Cardiac muscle cell (in vitro differentiated cells and primary cell): ENCODE data around the gene BMPR1A. TPM values are rescaled to one million over a fixed set of nuclear protein-coding genes. Genes with fewer than 3 reads are reported as not detected.

ENCODE experiments used
- DNase-seq, 2 donors: peaks; one replicate each; pipeline versions ENCODE4 v3.0.0 to v3.0.0-alpha.2; 2010 to 2017; ENCODE audit warnings: low read depth in 1 of 2, low spot score in 1 of 2
- H3K27ac ChIP-seq: fragments of 200-600 bp; sonication (generic); 2 replicates; pipeline ENCODE4 v1.5.1; 2016
- H3K27me3 ChIP-seq: fragments of 200-600 bp; sonication (generic); 2 replicates; pipeline ENCODE4 v1.6.0; 2016; ENCODE audit warnings: control low read depth
- H3K36me3 ChIP-seq: fragments of 200-600 bp; sonication (generic); 2 replicates; pipeline ENCODE4 v1.5.1; 2016; ENCODE audit warnings: control low read depth
- H3K4me1 ChIP-seq: fragments of 200-600 bp; sonication (generic); 2 replicates; pipeline ENCODE4 v1.8.1; 2017; ENCODE audit warnings: low read depth, mild to moderate bottlenecking, mixed run types
- H3K4me3 ChIP-seq: fragments of 200-600 bp; sonication (generic); 2 replicates; pipeline ENCODE4 v1.5.1; 2016; ENCODE audit warnings: mild to moderate bottlenecking
- H3K9me3 ChIP-seq: fragments of 200-600 bp; sonication (generic); 2 replicates; pipeline ENCODE4 v1.5.1; 2017; ENCODE audit warnings: low read depth, mild to moderate bottlenecking, control low read depth
- CTCF ChIP-seq: IDR thresholded peaks from 2 replicates; pipeline ENCODE4 v1.5.1; 2012; ENCODE audit warnings: low read depth, mild to moderate bottlenecking, low read length
- polyA plus RNA-seq: library from polyadenylated mRNA; unstranded; fragments of >200 nt; fragmentation: Nextera tagmentation; extraction: Ambion mirVana; gene quantifications from 2 replicates; pipeline ENCODE4 v1.2.1, GENCODE V29; 2016
- total RNA-seq: library from RNA; depleted of rRNA; stranded (reverse); fragments of >200 nt; gene quantifications from 2 replicates; pipeline ENCODE4 v1.2.3, GENCODE V29; 2016

BMPR1A gene
- total and polyA plus RNA-seq, 2 experiments from 2014 or later: 35.6 to 39.4 TPM

- Histone ChIP-seq H3K9me3 (no peaks in the 10 kb centered on the region), H3K4me1 (no peaks in the 10 kb centered on the region), H3K36me3 (peaks cover 72% of the 10 kb centered on the region), H3K27me3 (no peaks in the 10 kb centered on the region), H3K4me3 (no peak overlapping the region), H3K27ac (peak overlapping the region; percentile 99)
- TF ChIP-seq CTCF: no peak
- DNase-seq: no peak
Observed at GRCh38 chr10:86725980-86726676, 30.3 kb upstream of the BMPR1A start.

GRCh38 chr10:86726677-86726999, 29.8 kb upstream of the BMPR1A start:
- Histone ChIP-seq H3K4me3 (no peak overlapping the region), H3K4me1 (peaks cover 2% of the 10 kb centered on the region), H3K36me3 (peaks cover 67% of the 10 kb centered on the region), H3K9me3 (no peaks in the 10 kb centered on the region), H3K27me3 (no peaks in the 10 kb centered on the region), H3K27ac (peak overlapping the region; percentile 99)
- DNase-seq: no peak
- no peak for TF ChIP-seq CTCF

- no peak for TF ChIP-seq CTCF
- Histone ChIP-seq H3K27ac (peak overlapping the region; percentile 99), H3K27me3 (no peaks in the 10 kb centered on the region), H3K4me3 (no peak overlapping the region), H3K9me3 (no peaks in the 10 kb centered on the region), H3K36me3 (peaks cover 65% of the 10 kb centered on the region), H3K4me1 (peaks cover 8% of the 10 kb centered on the region)
- DNase-seq: no peak
Observed at GRCh38 chr10:86727470-86727869, 28.9 kb upstream of the BMPR1A start.

GRCh38 chr10:86728056-86728455, 28.4 kb upstream of the BMPR1A start:
- H3K9me3 ChIP-seq: no peaks in the 10 kb centered on the region
- peaks cover 65% of the 10 kb centered on the region for H3K36me3 ChIP-seq
- no peak overlapping the region for H3K4me3 ChIP-seq
- peaks cover 14% of the 10 kb centered on the region for H3K4me1 ChIP-seq
- no peak for TF ChIP-seq CTCF
- H3K27me3 ChIP-seq: no peaks in the 10 kb centered on the region
- DNase-seq: no peak
- H3K27ac ChIP-seq: peak overlapping the region; percentile 99

- H3K27ac ChIP-seq: peak overlapping the region; percentile 99
- no peak for TF ChIP-seq CTCF
Observed at GRCh38 chr10:86729677-86730076, 26.7 kb upstream of the BMPR1A start.

More at GRCh38 chr10:86729677-86730076, 26.7 kb upstream of the BMPR1A start:
- Histone ChIP-seq H3K9me3 (no peaks in the 10 kb centered on the region), H3K4me3 (no peak overlapping the region), H3K4me1 (peaks cover 30% of the 10 kb centered on the region), H3K36me3 (peaks cover 61% of the 10 kb centered on the region), H3K27me3 (no peaks in the 10 kb centered on the region)
- no peak for DNase-seq
